NK-92 (cell line): ENCODE measurements around the gene SLC9A5.

Source experiments
- DNase-seq: peaks from one replicate; lab custom pipeline; 2025; ENCODE audit not compliant: unreplicated experiment; lab: John Stamatoyannopoulos, UW

The SLC9A5 gene, protein sequence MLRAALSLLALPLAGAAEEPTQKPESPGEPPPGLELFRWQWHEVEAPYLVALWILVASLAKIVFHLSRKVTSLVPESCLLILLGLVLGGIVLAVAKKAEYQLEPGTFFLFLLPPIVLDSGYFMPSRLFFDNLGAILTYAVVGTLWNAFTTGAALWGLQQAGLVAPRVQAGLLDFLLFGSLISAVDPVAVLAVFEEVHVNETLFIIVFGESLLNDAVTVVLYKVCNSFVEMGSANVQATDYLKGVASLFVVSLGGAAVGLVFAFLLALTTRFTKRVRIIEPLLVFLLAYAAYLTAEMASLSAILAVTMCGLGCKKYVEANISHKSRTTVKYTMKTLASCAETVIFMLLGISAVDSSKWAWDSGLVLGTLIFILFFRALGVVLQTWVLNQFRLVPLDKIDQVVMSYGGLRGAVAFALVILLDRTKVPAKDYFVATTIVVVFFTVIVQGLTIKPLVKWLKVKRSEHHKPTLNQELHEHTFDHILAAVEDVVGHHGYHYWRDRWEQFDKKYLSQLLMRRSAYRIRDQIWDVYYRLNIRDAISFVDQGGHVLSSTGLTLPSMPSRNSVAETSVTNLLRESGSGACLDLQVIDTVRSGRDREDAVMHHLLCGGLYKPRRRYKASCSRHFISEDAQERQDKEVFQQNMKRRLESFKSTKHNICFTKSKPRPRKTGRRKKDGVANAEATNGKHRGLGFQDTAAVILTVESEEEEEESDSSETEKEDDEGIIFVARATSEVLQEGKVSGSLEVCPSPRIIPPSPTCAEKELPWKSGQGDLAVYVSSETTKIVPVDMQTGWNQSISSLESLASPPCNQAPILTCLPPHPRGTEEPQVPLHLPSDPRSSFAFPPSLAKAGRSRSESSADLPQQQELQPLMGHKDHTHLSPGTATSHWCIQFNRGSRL

DNA sequence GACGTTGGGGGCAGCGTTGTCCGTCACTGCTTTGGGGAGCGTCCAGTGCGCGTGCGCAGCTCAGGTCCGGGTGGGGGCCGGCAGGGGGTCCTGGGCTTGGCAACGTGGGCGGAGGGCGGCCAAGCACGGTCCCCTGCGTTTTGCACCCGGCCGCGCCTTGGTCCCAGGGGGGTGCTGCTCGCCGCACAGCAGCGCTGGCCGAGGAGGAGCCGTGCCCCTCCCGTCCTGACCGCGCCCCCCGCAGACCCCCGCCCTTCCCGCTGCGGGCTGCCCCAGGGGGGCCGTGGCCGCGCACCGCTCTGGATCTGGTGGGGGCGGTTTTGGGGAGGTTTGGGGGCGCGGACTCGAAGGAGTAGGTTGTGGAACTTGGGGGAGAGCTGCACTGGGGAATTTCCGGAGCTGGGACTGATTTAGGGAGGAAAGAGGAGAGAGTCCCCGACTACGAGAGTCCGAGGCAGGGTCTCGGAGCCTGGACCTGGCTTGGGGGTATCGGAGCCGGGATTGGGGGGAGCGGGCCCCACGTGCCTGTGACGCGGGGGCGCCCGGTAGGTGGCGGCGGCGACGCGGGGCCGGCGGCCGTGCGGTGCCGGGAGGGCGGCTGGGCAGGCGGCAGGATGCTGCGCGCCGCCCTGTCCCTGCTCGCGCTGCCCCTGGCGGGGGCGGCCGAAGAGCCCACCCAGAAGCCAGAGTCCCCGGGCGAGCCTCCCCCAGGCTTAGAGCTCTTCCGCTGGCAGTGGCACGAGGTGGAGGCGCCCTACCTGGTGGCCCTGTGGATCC, at the start of gene SLC9A5:
Gene SLC9A5, plus strand, starts transcription at position 579 of the 777 bp plus-strand sequence. Its CDS starts 36 bp downstream, at position 615.
- no peak for DNase-seq

DNA sequence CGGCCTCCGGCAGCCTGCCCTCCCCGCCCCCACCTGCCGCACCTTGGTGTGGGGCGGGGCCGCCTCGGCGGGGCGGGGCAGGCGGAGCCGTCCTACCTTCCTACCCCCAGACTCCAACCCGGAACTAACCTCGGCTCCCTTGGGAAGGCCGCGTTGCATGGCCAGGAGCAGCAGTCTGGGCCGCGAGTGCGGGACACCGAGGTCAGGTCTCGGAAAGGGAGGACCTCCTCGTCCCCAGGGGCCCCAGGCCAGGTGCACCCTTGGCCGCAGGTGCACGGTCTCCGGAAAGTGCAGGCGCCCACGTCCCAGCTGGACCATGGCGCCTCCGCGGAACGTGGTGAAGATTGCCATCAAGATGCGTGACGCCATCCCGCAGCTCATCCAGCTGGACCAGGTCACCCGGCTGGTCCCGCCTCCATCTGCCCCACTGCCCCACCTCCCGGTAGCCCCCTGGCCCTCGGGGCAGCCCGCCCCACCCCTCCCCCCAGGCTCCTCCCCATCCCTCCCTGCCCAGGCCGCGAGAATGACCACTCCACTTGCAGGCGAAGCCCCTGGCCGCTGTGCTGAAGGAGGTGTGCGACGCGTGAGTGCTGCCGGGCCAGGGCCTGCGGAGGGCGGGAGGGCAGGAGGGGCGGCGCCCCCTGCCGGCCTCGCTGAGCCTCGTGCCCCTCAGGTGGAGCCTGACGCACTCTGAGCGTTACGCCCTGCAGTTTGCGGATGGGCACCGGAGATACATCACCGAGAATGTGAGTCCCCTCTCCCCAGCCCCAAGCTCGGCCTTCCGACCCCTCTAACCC, 49.6 kb upstream of the SLC9A5 start, which contains the start of gene ELMO3:
Gene ELMO3, plus strand, starts transcription at position 121 of the 797 bp plus-strand sequence. Its CDS starts 196 bp downstream, at position 317.
- DNase-seq: no peak

- no peak for DNase-seq
Observed at GRCh38 chr16:67199808-67200198, 49.0 kb upstream of the SLC9A5 start.

DNA sequence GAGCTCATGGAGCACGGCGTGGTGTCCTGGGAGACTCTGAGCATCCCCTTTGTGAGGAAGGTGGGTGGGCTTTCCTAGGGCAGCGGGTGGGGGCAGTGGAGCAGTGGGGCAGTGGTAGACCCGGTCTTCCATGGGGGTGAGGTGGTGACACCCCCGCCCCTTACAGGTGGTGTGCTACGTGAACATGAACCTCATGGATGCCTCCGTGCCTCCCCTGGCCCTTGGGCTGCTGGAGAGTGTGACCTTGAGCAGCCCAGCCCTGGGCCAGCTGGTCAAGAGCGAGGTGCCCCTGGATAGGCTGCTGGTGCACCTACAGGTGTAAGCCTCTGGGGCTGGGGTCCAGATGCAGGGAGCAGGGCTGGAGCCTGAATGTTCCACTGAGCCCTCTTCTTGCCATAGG, 48.3 kb upstream of the SLC9A5 start:
- no peak for DNase-seq

DNA sequence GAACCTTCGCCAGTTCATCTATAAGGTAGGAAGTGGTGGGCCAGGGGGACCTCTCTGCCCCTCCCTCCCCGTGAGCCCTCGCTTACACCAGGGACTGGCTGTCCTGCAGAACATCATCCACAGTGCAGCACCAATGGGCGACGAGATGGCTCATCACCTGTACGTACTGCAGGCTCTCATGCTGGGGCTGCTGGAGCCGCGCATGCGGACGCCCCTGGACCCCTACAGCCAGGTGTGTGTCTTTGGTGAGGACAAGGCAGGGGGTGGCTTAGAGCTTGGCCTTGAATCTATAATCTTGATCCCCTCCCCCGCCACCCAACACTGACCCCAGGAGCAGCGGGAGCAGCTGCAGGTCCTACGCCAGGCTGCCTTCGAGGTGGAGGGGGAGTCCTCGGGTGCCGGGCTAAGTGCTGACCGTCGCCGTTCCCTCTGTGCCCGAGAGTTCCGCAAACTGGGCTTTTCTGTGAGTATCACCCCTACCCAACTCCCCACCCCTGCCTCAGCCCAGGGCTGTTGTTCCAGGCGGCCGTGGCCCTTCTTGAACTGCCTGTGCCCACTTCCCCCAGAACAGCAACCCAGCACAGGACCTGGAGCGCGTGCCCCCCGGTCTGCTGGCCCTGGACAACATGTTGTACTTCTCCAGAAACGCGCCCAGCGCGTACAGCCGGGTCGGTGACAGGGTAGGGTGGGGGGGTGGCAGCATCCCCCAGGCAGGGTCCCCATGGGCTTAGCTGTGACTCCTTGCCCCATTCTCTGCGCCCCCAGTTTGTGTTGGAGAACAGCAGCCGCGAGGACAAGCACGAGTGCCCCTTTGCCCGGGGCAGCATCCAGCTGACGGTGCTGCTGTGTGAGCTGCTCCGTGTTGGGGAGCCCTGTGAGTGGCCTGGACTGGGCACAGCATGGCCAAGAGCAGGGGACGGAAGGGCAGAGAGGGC, 47.1 kb upstream of the SLC9A5 start:
- no peak for DNase-seq

DNA sequence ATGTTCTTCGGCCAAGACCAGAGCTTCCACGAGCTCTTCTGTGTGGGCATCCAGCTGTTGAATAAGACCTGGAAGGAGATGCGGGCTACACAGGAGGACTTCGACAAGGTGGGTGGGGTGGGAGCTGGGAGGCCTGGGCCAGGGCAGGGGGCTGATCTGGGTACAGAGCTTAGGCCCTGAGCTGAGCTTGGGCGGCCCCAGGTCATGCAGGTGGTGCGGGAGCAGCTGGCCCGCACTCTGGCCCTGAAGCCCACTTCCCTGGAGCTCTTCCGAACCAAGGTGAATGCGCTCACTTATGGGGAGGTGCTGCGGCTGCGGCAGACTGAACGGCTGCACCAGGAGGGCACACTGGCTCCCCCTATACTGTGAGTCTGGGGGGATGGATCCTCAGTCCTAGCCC, 46.4 kb upstream of the SLC9A5 start:
- no peak for DNase-seq

GRCh38 chr16:67202956-67203493, 45.8 kb upstream of the SLC9A5 start:
- no peak for DNase-seq

DNA sequence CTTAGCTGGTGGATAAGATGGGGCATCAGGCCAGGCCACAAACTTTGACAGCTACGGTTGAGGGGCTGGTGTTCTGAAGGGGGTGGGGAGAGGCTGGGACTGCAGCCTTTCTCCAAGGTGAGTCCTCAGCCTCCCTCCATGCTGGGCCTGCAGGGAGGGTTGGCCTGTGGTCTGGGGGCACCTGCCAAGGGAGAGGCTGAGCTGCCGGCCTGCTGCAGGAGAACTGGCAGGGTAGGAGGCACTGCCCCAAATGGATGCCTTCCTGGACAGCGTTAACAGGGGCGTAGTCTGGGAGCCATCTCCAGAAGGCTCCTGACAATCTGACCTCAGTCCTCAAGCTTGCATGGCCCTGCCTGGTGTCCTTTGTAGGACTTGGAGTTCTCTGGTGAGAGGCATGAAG, 44.7 kb upstream of the SLC9A5 start:
- no peak for DNase-seq

DNA sequence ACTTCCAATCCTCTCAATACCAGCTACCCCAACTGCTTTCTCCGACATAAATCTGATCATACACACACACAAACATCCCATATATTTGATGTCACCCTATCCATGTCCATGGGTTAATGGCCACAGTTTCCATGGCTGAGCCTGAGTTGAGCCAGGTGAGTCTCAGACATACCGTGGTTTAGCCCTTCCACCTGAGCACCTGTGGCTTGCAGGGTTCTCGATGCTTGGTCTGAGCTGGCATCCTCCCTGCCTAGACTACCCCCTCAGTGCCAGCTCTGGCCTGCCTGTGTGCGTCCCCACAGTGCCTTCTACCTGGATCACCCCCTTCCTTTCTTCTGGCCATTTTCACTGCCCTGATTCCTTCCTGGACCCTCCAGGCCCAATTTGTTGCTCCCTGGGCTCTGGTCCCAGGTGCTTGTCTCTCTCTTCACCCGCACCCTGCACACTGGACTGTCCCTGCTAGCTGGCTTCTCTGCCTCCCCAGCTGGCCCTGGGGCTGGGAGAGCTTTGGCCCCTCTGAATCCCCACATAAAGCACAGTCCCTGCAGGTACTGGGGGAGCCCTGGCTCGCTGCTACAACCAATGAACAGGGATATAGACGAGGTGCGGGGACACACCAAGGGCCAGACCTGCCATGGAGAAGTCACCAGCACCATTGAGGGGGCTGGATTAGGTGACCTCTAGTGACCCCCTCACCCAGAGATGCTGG, 42.5 kb upstream of the SLC9A5 start:
- no peak for DNase-seq

- no peak for DNase-seq
Observed at GRCh38 chr16:67206838-67207248, 41.9 kb upstream of the SLC9A5 start.

GRCh38 chr16:67207249-67208091, 41.3 kb upstream of the SLC9A5 start:
- no peak for DNase-seq

DNA sequence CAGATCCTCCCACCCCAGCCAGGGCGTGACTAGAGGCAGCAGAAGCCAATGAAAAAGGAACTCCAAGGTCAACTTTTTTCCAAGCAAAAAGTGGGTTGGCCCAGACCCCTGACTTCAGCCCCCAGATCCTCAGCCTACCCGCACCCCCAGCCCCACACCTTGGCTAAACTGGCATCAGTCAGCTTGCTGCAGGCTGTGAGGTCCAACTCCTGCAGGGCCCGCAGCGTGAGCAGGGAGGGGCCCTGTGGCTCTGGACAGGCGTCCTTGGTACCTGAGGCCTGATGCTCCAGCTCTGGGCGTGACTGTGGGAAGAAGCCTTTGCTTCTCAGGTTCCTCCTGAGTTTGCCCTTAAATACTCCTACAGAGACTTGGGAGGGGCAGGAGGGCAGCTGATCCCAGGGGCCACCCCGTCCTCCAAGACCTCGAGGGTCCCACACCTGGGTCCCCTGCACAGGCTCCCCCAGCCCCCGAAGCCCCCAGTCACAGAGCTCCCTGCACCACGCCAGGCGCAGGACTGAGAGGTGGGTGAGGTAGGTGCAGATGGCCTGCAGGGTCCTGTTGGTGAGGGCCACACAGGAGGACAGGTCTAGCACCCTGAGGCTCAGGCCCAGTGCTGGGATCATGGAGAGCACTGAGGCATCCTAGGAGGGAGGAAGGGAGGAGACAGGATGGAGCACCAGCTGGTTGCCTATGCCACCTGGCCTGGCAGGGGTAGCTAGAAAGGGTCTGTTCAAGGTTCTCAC, 40.5 kb upstream of the SLC9A5 start:
- DNase-seq: no peak

- DNase-seq: no peak
Observed at GRCh38 chr16:67209565-67209964, 39.2 kb upstream of the SLC9A5 start.

DNA sequence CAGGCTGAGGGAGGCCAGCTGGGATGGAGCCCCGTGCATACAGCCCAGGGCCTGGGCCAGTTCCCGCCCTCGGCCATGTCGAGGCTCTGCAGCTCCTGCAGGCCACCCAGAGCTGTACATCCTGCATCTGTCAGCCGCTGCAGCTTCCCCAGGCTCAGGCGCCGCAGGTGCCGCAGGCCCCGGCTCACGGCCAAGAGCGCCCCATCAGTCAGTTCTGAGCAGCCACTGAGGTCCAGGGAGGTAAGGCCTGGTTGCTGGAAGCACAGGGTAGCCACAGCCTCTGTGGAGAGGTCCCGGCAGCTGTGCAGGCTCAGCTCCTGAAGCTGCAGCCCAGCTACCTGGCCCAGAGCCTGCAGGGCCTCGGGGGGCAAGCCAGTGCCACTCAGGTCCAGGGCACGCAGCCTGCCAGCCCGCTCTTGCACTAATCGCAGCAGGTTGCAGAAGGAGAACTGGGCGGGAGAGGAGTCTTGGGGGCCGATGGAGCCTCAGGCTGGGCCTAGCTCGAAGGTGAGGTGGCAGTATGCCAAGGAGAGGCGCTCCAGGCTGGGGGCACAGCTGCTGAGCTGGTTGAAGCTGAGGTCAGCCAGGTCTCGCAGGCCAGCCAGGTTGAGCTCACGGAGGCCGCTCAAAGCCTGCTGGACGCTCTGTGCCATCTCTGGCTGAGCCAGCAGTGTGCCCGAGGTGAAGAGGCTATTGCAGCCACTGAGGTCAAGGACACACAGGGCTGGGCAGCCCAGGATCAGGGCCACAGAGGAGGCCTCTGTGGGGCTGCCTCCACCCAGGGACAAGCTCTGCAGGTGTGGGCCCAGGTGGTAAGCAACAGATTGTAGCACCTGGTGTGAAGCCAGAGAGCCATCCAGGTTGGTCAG, 38.5 kb upstream of the SLC9A5 start:
- no peak for DNase-seq

DNA sequence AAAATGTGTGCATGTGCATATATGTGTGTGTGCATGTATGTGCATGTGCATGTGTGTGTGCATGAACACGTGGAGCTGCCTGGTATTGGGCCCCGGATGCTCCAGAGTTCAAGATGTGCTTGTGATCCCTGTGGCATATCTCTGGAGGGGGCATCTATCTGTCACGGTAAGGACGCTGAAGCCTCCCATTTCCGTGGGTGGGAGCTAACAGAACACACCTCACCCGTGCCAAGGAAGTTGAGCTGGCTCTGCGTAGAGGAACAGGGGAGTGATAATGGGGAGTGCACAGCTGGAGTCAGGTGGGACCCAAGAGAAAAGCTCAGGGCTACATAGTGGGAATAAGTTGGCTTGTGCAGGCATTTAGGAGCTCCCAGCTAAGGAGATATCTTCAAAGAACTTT, 37.1 kb upstream of the SLC9A5 start:
- no peak for DNase-seq

DNA sequence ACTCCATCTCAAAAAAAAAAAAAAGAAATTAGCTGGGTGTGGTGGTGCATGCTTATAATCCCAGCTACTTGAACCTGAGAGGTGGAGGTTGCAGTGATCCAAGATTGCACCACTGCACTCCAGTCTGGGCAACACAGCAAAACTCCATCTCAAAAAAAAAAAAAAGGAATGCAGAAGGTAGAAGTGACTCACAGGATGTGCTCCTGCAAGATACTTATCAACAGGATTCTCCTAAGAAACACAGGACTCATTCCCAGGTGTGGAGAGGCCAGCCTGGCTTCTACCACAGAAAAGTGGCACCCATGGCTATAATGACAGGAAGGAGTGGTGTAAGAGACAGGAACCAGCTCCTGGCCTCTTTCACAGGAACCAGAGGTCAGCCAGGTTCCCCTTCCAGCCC, 36.0 kb upstream of the SLC9A5 start:
- DNase-seq: no peak
